HCT116 (cell line): ENCODE measurements around the gene DDX27. TPM values are rescaled to one million over a fixed set of nuclear protein-coding genes. Genes with fewer than 3 reads are reported as not detected.

Experiments
- ATAC-seq: fragments of 200-7000 bp; cut with Tn5 transposase; 2 replicates; pipeline ENCODE4 v1.9.1; 2020; ENCODE audit warnings: mild to moderate bottlenecking, moderate library complexity
- BruUV-seq: library from RNA; stranded (reverse); fragments of 400-500 nt; replicated peaks from 2 replicates; lab custom pipeline; 2021; lab: Mats Ljungman, UMichigan
- CTCF ChIA-PET: fragments of 300-600 bp; sonication (Branson Sonifier 250); formaldehyde crosslinking; loops from one replicate; lab custom pipeline; 2021; ENCODE audit warnings: antibody characterized with exemption; lab: Charles Lee
- POLR2A ChIA-PET: fragments of 300-600, 350-600 bp; sonication (Branson Sonifier 250); formaldehyde crosslinking; loops from one replicate; lab custom pipeline; 2021; ENCODE audit warnings: antibody characterized with exemption; lab: Charles Lee
- RAD21 ChIA-PET, 2 experiments: fragments of 300-600 bp; sonication (Branson Sonifier 250); formaldehyde crosslinking; loops; one replicate each; lab custom pipeline; 2023; ENCODE audit warnings: low total read pairs in 2 of 2; ENCODE audit not compliant: uncharacterized antibody in 2 of 2, unreplicated experiment in 2 of 2, low non-redundant PET in 1 of 2; lab: Charles Lee
- DNase-seq: peaks from one replicate; pipeline ENCODE4 v3.0.0-alpha.2; 2010; ENCODE audit warnings: low read depth, low spot score
- H2AFZ ChIP-seq: fragments of 200-600 bp; shearing (Covaris generic), sonication (generic); 2 replicates; pipeline ENCODE4 v1.6.1; 2017; ENCODE audit warnings: low read depth, mixed run types, mixed read lengths, antibody characterized with exemption, low read length; ENCODE audit not compliant: poor library complexity, severe bottlenecking
- H3K27ac ChIP-seq: 2 replicates; pipeline ENCODE4 v1.5.1; 2012; ENCODE audit warnings: low read depth, low read length
- H3K27me3 ChIP-seq: fragments of 200-600 bp; sonication (generic); 2 replicates; pipeline ENCODE4 v1.6.1; 2016; ENCODE audit warnings: mixed run types, low read length, mixed read lengths; ENCODE audit not compliant: insufficient read depth
- H3K36me3 ChIP-seq, 2 experiments: fragments of 200-500 bp in 1 of 2; fragments of 200-600 bp in 1 of 2; sonication (Bioruptor generic) in 1 of 2; sonication (generic) in 1 of 2; 2 replicates each; pipeline versions ENCODE4 v1.5.1 to v1.6.1; 2014 to 2016; ENCODE audit warnings: low read length in 2 of 2, inconsistent platforms in 1 of 2, mixed read lengths in 1 of 2, mixed run types in 1 of 2; ENCODE audit not compliant: insufficient read depth in 2 of 2, control insufficient read depth in 1 of 2
- H3K4me1 ChIP-seq, 2 experiments: fragments of 200-600 bp in 1 of 2; sonication (generic) in 1 of 2; 2 replicates each; pipeline versions ENCODE4 v1.5.1 to v1.6.1; 2012 to 2017; ENCODE audit warnings: low read length in 2 of 2, inconsistent platforms in 1 of 2, mild to moderate bottlenecking in 1 of 2, mixed read lengths in 1 of 2, mixed run types in 1 of 2, moderate library complexity in 1 of 2; ENCODE audit not compliant: insufficient read depth in 2 of 2, control insufficient read depth in 1 of 2
- H3K4me2 ChIP-seq: fragments of 200-600 bp; sonication (generic); 2 replicates; pipeline ENCODE4 v1.6.1; 2017; ENCODE audit warnings: mixed run types, low read length, mixed read lengths
- H3K4me3 ChIP-seq, 2 experiments: fragments of 200-600 bp in 1 of 2; sonication (generic) in 1 of 2; replicated peaks in 1 of 2; 2 replicates each; pipeline ENCODE4 v1.5.1; 2011 to 2016; ENCODE audit warnings: low read length in 2 of 2, control low read depth in 1 of 2, low read depth in 1 of 2, mild to moderate bottlenecking in 1 of 2, mixed read lengths in 1 of 2, mixed run types in 1 of 2
- H3K79me2 ChIP-seq: fragments of 200-600 bp; sonication (generic); 2 replicates; pipeline ENCODE4 v1.6.1; 2017; ENCODE audit warnings: mild to moderate bottlenecking, mixed run types, low read length, moderate library complexity, mixed read lengths; ENCODE audit not compliant: insufficient read depth
- H3K9ac ChIP-seq: fragments of 200-600 bp; sonication (generic); 2 replicates; pipeline ENCODE4 v1.6.1; 2016; ENCODE audit warnings: low read length, mixed read lengths
- H3K9me2 ChIP-seq: fragments of 200-600 bp; sonication (generic), shearing (Covaris generic); 2 replicates; pipeline ENCODE4 v1.6.1; 2017; ENCODE audit warnings: mixed run types, mild to moderate bottlenecking, moderate library complexity; ENCODE audit not compliant: insufficient read depth
- H3K9me3 ChIP-seq, 2 experiments: fragments of 200-500 bp in 1 of 2; fragments of 200-600 bp in 1 of 2; sonication (Bioruptor generic) in 1 of 2; sonication (generic) in 1 of 2; 2 replicates each; pipeline ENCODE4 v1.6.1; 2014 to 2017; ENCODE audit warnings: low read length in 2 of 2, mixed read lengths in 2 of 2, inconsistent platforms in 1 of 2, low read depth in 1 of 2, mild to moderate bottlenecking in 1 of 2, mixed run types in 1 of 2, moderate library complexity in 1 of 2; ENCODE audit not compliant: control insufficient read depth in 1 of 2, insufficient read depth in 1 of 2
- H4K20me1 ChIP-seq: fragments of 200-600 bp; sonication (generic), shearing (Covaris generic); 2 replicates; pipeline ENCODE4 v1.6.1; 2017; ENCODE audit warnings: mixed run types, mild to moderate bottlenecking, moderate library complexity; ENCODE audit not compliant: insufficient read depth
- CBX3 ChIP-seq: IDR thresholded peaks from 2 replicates; pipeline ENCODE4 v1.6.1; 2012; ENCODE audit warnings: low read depth
- EGR1 ChIP-seq: IDR thresholded peaks from 2 replicates; pipeline ENCODE4 v1.6.1; 2012; ENCODE audit warnings: low read depth
- FOSL1 ChIP-seq: IDR thresholded peaks from 2 replicates; pipeline ENCODE4 v1.6.1; 2012; ENCODE audit warnings: low read depth
- JUND ChIP-seq: IDR thresholded peaks from 2 replicates; pipeline ENCODE4 v1.6.1; 2012
- REST ChIP-seq: IDR thresholded peaks from 2 replicates; pipeline ENCODE4 v1.6.1; 2012; ENCODE audit warnings: low read depth
- SIN3A ChIP-seq: IDR thresholded peaks from 2 replicates; pipeline ENCODE4 v1.6.1; 2012; ENCODE audit warnings: low read depth
- SP1 ChIP-seq: IDR thresholded peaks from 2 replicates; pipeline ENCODE4 v1.6.1; 2012; ENCODE audit warnings: low read depth
- SRF ChIP-seq: IDR thresholded peaks from 2 replicates; pipeline ENCODE4 v1.6.1; 2012; ENCODE audit warnings: low read depth
- TCF7L2 ChIP-seq: IDR thresholded peaks from 2 replicates; pipeline ENCODE4 v1.7.0; 2011; ENCODE audit warnings: borderline replicate concordance, inconsistent platforms; ENCODE audit not compliant: insufficient read depth, insufficient read length; ENCODE audit errors: extremely low read depth
- YY1 ChIP-seq: IDR thresholded peaks from 2 replicates; pipeline ENCODE4 v1.6.1; 2011; ENCODE audit warnings: low read length, low read depth, moderate library complexity, mild to moderate bottlenecking; ENCODE audit not compliant: insufficient replicate concordance; ENCODE audit errors: extremely low read depth
- ZBTB33 ChIP-seq: IDR thresholded peaks from 2 replicates; pipeline ENCODE4 v1.6.1; 2011; ENCODE audit warnings: mild to moderate bottlenecking, low read length, moderate library complexity; ENCODE audit not compliant: insufficient replicate concordance; ENCODE audit errors: extremely low read depth
- intact Hi-C: fragments of 100-400 bp; cut with micrococcal nuclease; formaldehyde crosslinking; loops from 2 replicates; pipeline ENCODE4 v1.10.0; 2022
- total RNA-seq: library from RNA; stranded (reverse); gene quantifications from one replicate; pipeline ENCODE4 v1.2.1, GENCODE V29; 2021; ENCODE audit not compliant: unreplicated experiment

DDX27 gene
- total RNA-seq, 1 experiment from 2014 or later: 32.1 TPM

- Histone ChIP-seq H3K27me3 (no peaks in the 10 kb centered on the region), H3K4me3 (no peak overlapping the region), H3K9me3 (no peaks in the 10 kb centered on the region), H3K9ac (no peak overlapping the region)
- RAD21 ChIA-PET: no interaction called here
- no peak for TF ChIP-seq ZBTB33
- no peak for TF ChIP-seq TCF7L2
- TF ChIP-seq EGR1: no peak
- TF ChIP-seq SIN3A: no peak
- no peak for TF ChIP-seq CBX3
- TF ChIP-seq SP1: no peak
- TF ChIP-seq JUND: no peak
- TF ChIP-seq SRF: no peak
- TF ChIP-seq FOSL1: no peak
- no peak for TF ChIP-seq REST
- no peak for TF ChIP-seq YY1
- TF ChIP-seq, all 23 proteins: peak for 0
- H3K36me3 ChIP-seq: peaks cover 15 to 19% of the 10 kb centered on the region in 2 experiments
- ChIA-PET CTCF (interaction anchor here (1.7 kb wide), 1 partner anchor 27 kb away, joined by 6 read pairs; no protein-coding TSS in a partner anchor), POLR2A (interaction anchor here (2.6 kb wide), 1 partner anchor 11 kb away, joined by 9 read pairs; no protein-coding TSS in a partner anchor)
- H2AFZ ChIP-seq: no peak overlapping the region
- BruUV-seq: no TSS peak
- H3K4me1 ChIP-seq: peaks cover 0 to 8% of the 10 kb centered on the region in 2 experiments; a peak in 3 of 4 replicates
- no peak overlapping the region for H3K4me2 ChIP-seq
- no peak for DNase-seq
- H3K9me2 ChIP-seq: no peaks in the 10 kb centered on the region
- H4K20me1 ChIP-seq: peaks cover 26% of the 10 kb centered on the region; the same call in 1 of the 2 replicates
- no peak overlapping the region for H3K27ac ChIP-seq
- peaks cover 4% of the 10 kb centered on the region; the same call in 1 of the 2 replicates for H3K79me2 ChIP-seq
- no peak for ATAC-seq
- intact Hi-C loops: no loop called here
These were observed 73.9 kb downstream of the DDX27 start for GRCh38 chr20:49293122-49293521.

Other genes with a start within 250 kb of the DDX27 start
- gene CSE1L, start 173.1 kb upstream of the DDX27 start, total RNA-seq: 158 TPM
- gene STAU1, start 31.1 kb upstream of the DDX27 start, total RNA-seq: 90.3 TPM
- 24.1 TPM for gene ZNFX1, start 58.6 kb downstream of the DDX27 start, total RNA-seq